SK-N-SH (cell line): Measurements from ENCODE around the gene ARHGEF12. TPM values are rescaled to one million over a fixed set of nuclear protein-coding genes. Genes with fewer than 3 reads are reported as not detected.

ENCODE experiments used
- ELF1 ChIP-seq: IDR thresholded peaks from 2 replicates; pipeline ENCODE4 v1.4.0; 2012
- FOSL2 ChIP-seq: IDR thresholded peaks from 2 replicates; pipeline ENCODE4 v1.4.0; 2012; ENCODE audit warnings: low read depth, mild to moderate bottlenecking, moderate library complexity, borderline replicate concordance
- FOXM1 ChIP-seq: IDR thresholded peaks from 2 replicates; pipeline ENCODE4 v1.4.0; 2012; ENCODE audit warnings: low read depth, mild to moderate bottlenecking
- GABPA ChIP-seq: IDR thresholded peaks from 2 replicates; pipeline ENCODE4 v1.4.0; 2012; ENCODE audit warnings: low read depth, mild to moderate bottlenecking
- IRF3 ChIP-seq: fragments of 150-350 bp; IDR thresholded peaks from 2 replicates; pipeline ENCODE4 v1.6.1; 2016; ENCODE audit warnings: mild to moderate bottlenecking, low read depth, low read length
- JUND ChIP-seq: IDR thresholded peaks from 2 replicates; pipeline ENCODE4 v1.4.0; 2012
- MAX ChIP-seq: IDR thresholded peaks from 2 replicates; pipeline ENCODE4 v1.4.0; 2012; ENCODE audit warnings: low read depth
- MEF2A ChIP-seq: IDR thresholded peaks from 2 replicates; pipeline ENCODE4 v1.4.0; 2012; ENCODE audit warnings: low read depth, borderline replicate concordance
- NFIC ChIP-seq: IDR thresholded peaks from 2 replicates; pipeline ENCODE4 v1.4.0; 2012; ENCODE audit warnings: borderline replicate concordance
- PBX3 ChIP-seq: IDR thresholded peaks from 2 replicates; pipeline ENCODE4; 2012
- POLR2AphosphoS5 ChIP-seq: IDR thresholded peaks from 2 replicates; pipeline ENCODE4 v1.6.1; 2012; ENCODE audit warnings: low read depth, low read length
- RAD21 ChIP-seq: IDR thresholded peaks from 2 replicates; pipeline ENCODE4 v1.6.1; 2012; ENCODE audit warnings: mild to moderate bottlenecking, low read length
- RCOR1 ChIP-seq: fragments of 150-350 bp; IDR thresholded peaks from 2 replicates; pipeline ENCODE4 v1.6.1; 2017; ENCODE audit warnings: antibody characterized with exemption, low read length
- REST ChIP-seq: IDR thresholded peaks from 2 replicates; pipeline ENCODE4 v1.6.1; 2012; ENCODE audit warnings: mild to moderate bottlenecking, low read depth, low read length, moderate library complexity
- RFX5 ChIP-seq: IDR thresholded peaks from 2 replicates; pipeline ENCODE4 v1.6.1; 2012; ENCODE audit warnings: mild to moderate bottlenecking, improper control_type of control experiment, low read length
- RXRA ChIP-seq: IDR thresholded peaks from 2 replicates; pipeline ENCODE4 v1.4.0; 2012; ENCODE audit warnings: low read depth, mild to moderate bottlenecking, borderline replicate concordance
- TAF1 ChIP-seq: IDR thresholded peaks from 2 replicates; pipeline ENCODE4 v1.6.1; 2012; ENCODE audit warnings: low read depth, mild to moderate bottlenecking, low read length, moderate library complexity, borderline replicate concordance
- TCF12 ChIP-seq: IDR thresholded peaks from 2 replicates; pipeline ENCODE4 v1.4.0; 2012
- YY1 ChIP-seq: IDR thresholded peaks from 2 replicates; pipeline ENCODE4 v1.4.0; 2012; ENCODE audit warnings: low read depth, mild to moderate bottlenecking
- polyA plus RNA-seq, 3 experiments: library from polyadenylated mRNA; depleted of rRNA; stranded (reverse); fragments of >200 nt; gene quantifications; 2 replicates each; pipeline ENCODE4 v1.2.3, GENCODE V29; 2012

The ARHGEF12 gene
- polyA plus RNA-seq, 1 of the 3 experiments (the other 2 are of a cell fraction) = 12.3 TPM

- TF ChIP-seq RAD21 = no peak; the same call in 1 of the 2 replicates
- peak; percentile 67 for TF ChIP-seq MAX
- TF ChIP-seq RCOR1 = peak; percentile 97
- no peak for TF ChIP-seq IRF3
- TF ChIP-seq FOSL2 = peak; percentile 45; the same call in 1 of the 2 replicates
- TF ChIP-seq TAF1 = no peak
- TF ChIP-seq JUND = peak; percentile 74
- peak; percentile 62 for TF ChIP-seq PBX3
- no peak for TF ChIP-seq GABPA
- TF ChIP-seq MEF2A = no peak
- peak; percentile 39; the same call in 1 of the 2 replicates for TF ChIP-seq POLR2AphosphoS5
- peak; percentile 38; the same call in 1 of the 2 replicates for TF ChIP-seq ELF1
- TF ChIP-seq REST = no peak
- no peak for TF ChIP-seq FOXM1
- TF ChIP-seq RFX5 = no peak
- TF ChIP-seq TCF12 = peak; percentile 79
- no peak for TF ChIP-seq RXRA
- TF ChIP-seq NFIC = peak; percentile 92
- TF ChIP-seq YY1 = peak; percentile 42; the same call in 1 of the 2 replicates
- TF ChIP-seq, all 33 proteins: peak for 17
Measured at GRCh38 chr11:120295099-120295498, 41.1 kb upstream of the ARHGEF12 start (continued).
